Adrenal gland (tissue), 12 donors: Measurements from ENCODE around the gene AMPD2. TPM values are rescaled to one million over a fixed set of nuclear protein-coding genes. Genes with fewer than 3 reads are reported as not detected.
A peak's percentile ranks its signal among the peaks of the same experiment; 100 is the strongest.

Experiments
- DNase-seq, 7 donors: peaks; one replicate each; pipeline ENCODE4 v3.0.0-alpha.2; 2019 to 2020
- H3K27ac ChIP-seq, 5 donors: fragments of 200-600 bp; sonication (generic) in 4 of 5; 1 replicate in 3 of 5; 2 replicates in 2 of 5; pipeline versions ENCODE4 v1.5.1 to v1.8.0; 2016 to 2020; ENCODE audit warnings: mild to moderate bottlenecking in 1 of 5
- H3K27me3 ChIP-seq: fragments of 200-600 bp; 2 replicates; pipeline ENCODE4 v1.8.0; 2021
- H3K36me3 ChIP-seq, 2 donors: fragments of 200-600 bp; replicated peaks in 1 of 2; 1 replicate in 1 of 2; 2 replicates in 1 of 2; pipeline versions ENCODE4 v1.5.1 to v1.8.0; 2018 to 2022
- H3K4me1 ChIP-seq, 2 donors: fragments of 200-600 bp; replicated peaks in 1 of 2; 1 replicate in 1 of 2; 2 replicates in 1 of 2; pipeline versions ENCODE4 v1.5.1 to v1.8.0; 2018 to 2021
- H3K4me3 ChIP-seq, 4 donors: fragments of 200-600 bp; sonication (generic) in 3 of 4; one replicate each; pipeline ENCODE4 v1.5.1; 2016 to 2018
- H3K9me3 ChIP-seq, 3 donors: fragments of 200-600 bp; sonication (generic) in 1 of 3; replicated peaks in 1 of 3; 1 replicate in 2 of 3; 2 replicates in 1 of 3; pipeline versions ENCODE4 v1.5.1 to v1.8.0; 2016 to 2021
- CTCF ChIP-seq, 6 experiments: fragments of 450-650 bp in 4 of 6; fragments of 200-600 bp in 2 of 6; sonication (generic) in 1 of 6; IDR thresholded peaks; 1 replicate in 5 of 6; 2 replicates in 1 of 6; pipeline versions ENCODE4 v1.5.1 to v1.8.0; 2016 to 2021; ENCODE audit warnings: antibody characterized with exemption in 6 of 6, mild to moderate bottlenecking in 2 of 6, moderate library complexity in 1 of 6
- POLR2A ChIP-seq, 2 donors: fragments of 450-650 bp; IDR thresholded peaks; one replicate each; pipeline ENCODE4 v1.6.1; 2017; ENCODE audit warnings: antibody characterized with exemption in 2 of 2, mild to moderate bottlenecking in 2 of 2, moderate library complexity in 1 of 2
- WGBS, 4 donors: extraction: QIAGEN DNeasy Blood & Tissue Kit in 2 of 4; methylation state at CpG; one replicate each; pipeline versions ENCODE4 v1.1.5 to v1.1.7; 2013 to 2017; 5-methylcytosine and 5-hydroxymethylcytosine counted together
- intact Hi-C, 2 donors: fragments of 100-400 bp; cut with DNase I; formaldehyde crosslinking; loops; one replicate each; pipeline versions ENCODE4 v1.14.1 to v1.15.0; 2022 to 2023
- polyA plus RNA-seq, 3 donors: library from polyadenylated mRNA; stranded (reverse); fragments of 200-250 nt in 2 of 3; fragments of 350-450 nt in 1 of 3; fragmentation: Illumina TruSeq in 1 of 3; extraction: RNeasy Lipid Tissue Mini Kit (QIAGEN cat#74804) in 1 of 3; gene quantifications; one replicate each; pipeline ENCODE4 v1.2.3, GENCODE V29; 2013 to 2014
- total RNA-seq, 9 donors: library from RNA; depleted of rRNA in 4 of 9; stranded (reverse); fragments of >200 nt in 4 of 9; fragments of 120-200 nt in 1 of 9; fragmentation: NEBNext Ultra II Directional in 1 of 9; extraction: Animal tissue kit (Norgen Biotek cat#: 25700) in 1 of 9; gene quantifications; one replicate each; pipeline versions ENCODE4 v1.1.0 to v1.2.4, GENCODE V29; 2013 to 2023
- donor health status: healthy with polysubstance abuse.
- donor health status: Bipolar disorder and iron deficiency.
- donor health status: DM: yes; HTN: yes; CAD: no.
- donor health status: DM: no; HTN: no; CAD: no.
- donor health status: DM: no; HTN: no; CAD: no.
- donor health status: DM: yes; HTN: yes; CAD: no.

AMPD2 gene
- total and polyA plus RNA-seq, 12 donors, result 28.4 to 170 (median 69.2) TPM

- TF ChIP-seq POLR2A (IDR thresholded peaks at IDR 0.05) (no peak), CTCF (IDR thresholded peaks at IDR 0.05) (no peak)
- Histone ChIP-seq H3K4me1 (no peaks in the 10 kb centered on the region), H3K36me3 (no peaks in the 10 kb centered on the region), H3K27me3 (no peaks in the 10 kb centered on the region), H3K4me3 (no peak overlapping the region), H3K9me3 (no peaks in the 10 kb centered on the region), H3K27ac (no peak overlapping the region)
- no peak for DNase-seq
- WGBS, 4 donors, result 49 to 70% (median 62%) methylated on average over 7 of the region's 7 CpGs
- intact Hi-C loops, result no loop called here
These were observed 6.1 kb upstream of the AMPD2 start for GRCh38 chr1:109613361-109614147.

- 43 to 54% (median 44%) methylated on average over 3 of the region's 3 CpGs for WGBS, 4 donors
- Histone ChIP-seq H3K4me3 (no peak overlapping the region), H3K36me3 (no peaks in the 10 kb centered on the region), H3K4me1 (peaks cover 0 to 8% of the 10 kb centered on the region in 2 donors), H3K27me3 (no peaks in the 10 kb centered on the region), H3K9me3 (no peaks in the 10 kb centered on the region), H3K27ac (peak overlapping the region in 3 of 5 donors; percentile 11 to 79 (median 64))
- TF ChIP-seq POLR2A (IDR thresholded peaks at IDR 0.05) (peak in 1 of 2 donors; percentile 16), CTCF (IDR thresholded peaks at IDR 0.05) (no peak)
- DNase-seq, result peak in 5 of 7 donors; percentile 42 to 74 (median 63)
- intact Hi-C loops, result no loop called here
These were observed 3.8 kb upstream of the AMPD2 start for GRCh38 chr1:109615879-109616278.

GRCh38 chr1:109616391-109616790 lies 3.2 kb upstream of the AMPD2 start:
- Histone ChIP-seq H3K27me3 (no peaks in the 10 kb centered on the region), H3K9me3 (no peaks in the 10 kb centered on the region), H3K27ac (peak overlapping the region in 4 of 5 donors; percentile 11 to 79 (median 43)), H3K36me3 (no peaks in the 10 kb centered on the region), H3K4me1 (peaks cover 4 to 13% of the 10 kb centered on the region in 2 donors), H3K4me3 (no peak overlapping the region)
- intact Hi-C loops, result no loop called here
- TF ChIP-seq POLR2A (IDR thresholded peaks at IDR 0.05), result no peak
- no peak for TF ChIP-seq CTCF (IDR thresholded peaks at IDR 0.05)
- no peak for DNase-seq
- WGBS, 4 donors, result 57 to 74% (median 66%) methylated on average over 3 of the region's 3 CpGs

GRCh38 chr1:109617291-109617801 lies 2.3 kb upstream of the AMPD2 start:
- intact Hi-C loops, result no loop called here
- Histone ChIP-seq H3K27me3 (no peaks in the 10 kb centered on the region), H3K4me3 (no peak overlapping the region), H3K4me1 (peaks cover 12 to 22% of the 10 kb centered on the region in 2 donors), H3K9me3 (no peaks in the 10 kb centered on the region), H3K27ac (peak overlapping the region; percentile 11 to 79 (median 24)), H3K36me3 (no peaks in the 10 kb centered on the region)
- 42 to 50% (median 47%) methylated on average over 3 of the region's 3 CpGs for WGBS, 4 donors
- DNase-seq, result peak in 3 of 7 donors; percentile 39 to 58 (median 45)
- TF ChIP-seq POLR2A (IDR thresholded peaks at IDR 0.05) (no peak), CTCF (IDR thresholded peaks at IDR 0.05) (no peak)
